Activated CD8-positive, alpha-beta T cell treated with anti-CD3 and anti-CD28 coated beads, Interleukin-2, amount 10 ng/mL, durations not matched to agents 7 days and 5 days (primary cell): Measurements from ENCODE around the gene SCG2. TPM values are rescaled to one million over a fixed set of nuclear protein-coding genes. Genes with fewer than 3 reads are reported as not detected.

ENCODE experiments used
- ATAC-seq: fragments of 150-1000 bp; cut with Tn5 transposase; one replicate; pipeline ENCODE4 v1.10.0; 2021; ENCODE audit warnings: moderate library complexity
- CTCF ChIA-PET: fragments of 350-600 bp; sonication (Branson Sonifier 250); formaldehyde crosslinking; loops from one replicate; lab custom pipeline; 2021; ENCODE audit warnings: antibody characterized with exemption; lab: Charles Lee
- POLR2A ChIA-PET: fragments of 350-600 bp; sonication (Branson Sonifier 250); formaldehyde crosslinking; loops from one replicate; lab custom pipeline; 2021; ENCODE audit warnings: antibody characterized with exemption; lab: Charles Lee
- DNase-seq: peaks from one replicate; pipeline ENCODE4 v3.0.0-alpha.2; 2020
- H3K27ac Mint-ChIP-seq: one replicate; pipeline ENCODE4 v1.8.0; 2021; ENCODE audit warnings: mild to moderate bottlenecking, mixed read lengths
- H3K27me3 Mint-ChIP-seq: one replicate; pipeline ENCODE4 v1.8.0; 2021; ENCODE audit warnings: low read depth, mixed read lengths
- H3K36me3 Mint-ChIP-seq: one replicate; pipeline ENCODE4 v1.8.0; 2021; ENCODE audit warnings: low read depth, mixed read lengths
- H3K4me1 Mint-ChIP-seq: one replicate; pipeline ENCODE4 v1.8.0; 2021; ENCODE audit warnings: low read depth, mixed read lengths
- H3K4me3 Mint-ChIP-seq: one replicate; pipeline ENCODE4 v1.8.0; 2021; ENCODE audit warnings: mild to moderate bottlenecking, mixed read lengths
- H3K9me3 Mint-ChIP-seq: one replicate; pipeline ENCODE4 v1.8.0; 2022; ENCODE audit warnings: mixed read lengths; ENCODE audit not compliant: insufficient read depth
- total RNA-seq, 2 experiments: library from RNA; stranded (reverse); gene quantifications; one replicate each; pipeline ENCODE4 v1.2.3, GENCODE V29; 2021

Gene SCG2
- total RNA-seq: not detected

GRCh38 chr2:223601932-223602666 lies at the start of gene SCG2:
SCG2 (minus strand) TSS chr2:223602361; CDS start chr2:223599282, 3,079 bp downstream.
- Mint-ChIP-seq H3K9me3 (no peaks in the 10 kb centered on the region), H3K27me3 (no peaks in the 10 kb centered on the region), H3K4me1 (peaks cover 3% of the 10 kb centered on the region), H3K4me3 (no peak within 1 kb of the TSS), H3K36me3 (no peaks in the 10 kb centered on the region), H3K27ac (no peak within 1 kb of the TSS)
- ATAC-seq: peak; percentile 94
- peak; percentile 76 for DNase-seq
- POLR2A ChIA-PET: no interaction called here
- CTCF ChIA-PET: interaction anchor here (1.0 to 1.8 kb wide), 3 partner anchors 32 to 630 kb away, joined by 4 to 7 read pairs (median 5); no protein-coding TSS in a partner anchor

GRCh38 chr2:223649554-223650533 lies 47.7 kb upstream of the SCG2 start:
- Mint-ChIP-seq H3K4me1 (peaks cover 6% of the 10 kb centered on the region), H3K4me3 (no peak overlapping the region), H3K36me3 (no peaks in the 10 kb centered on the region), H3K27ac (no peak overlapping the region), H3K9me3 (no peaks in the 10 kb centered on the region), H3K27me3 (peaks cover 1% of the 10 kb centered on the region)
- ATAC-seq (no peak), DNase-seq (no peak)
- ChIA-PET POLR2A (no interaction called here), CTCF (no interaction called here)

- H3K4me3 Mint-ChIP-seq: no peak overlapping the region
- H3K36me3 Mint-ChIP-seq: no peaks in the 10 kb centered on the region
- no peak overlapping the region for H3K27ac Mint-ChIP-seq
- no peaks in the 10 kb centered on the region for H3K27me3 Mint-ChIP-seq
- H3K9me3 Mint-ChIP-seq: no peaks in the 10 kb centered on the region
- POLR2A ChIA-PET: no interaction called here
- CTCF ChIA-PET: no interaction called here
- no peak for ATAC-seq
- peaks cover 6% of the 10 kb centered on the region for H3K4me1 Mint-ChIP-seq
- no peak for DNase-seq
These were observed 46.6 kb upstream of the SCG2 start for GRCh38 chr2:223648755-223649154.

- H3K36me3 Mint-ChIP-seq: no peaks in the 10 kb centered on the region
- DNase-seq: no peak
- ChIA-PET CTCF (no interaction called here), POLR2A (interaction anchor here (0.6 kb wide), 1 partner anchor 1198 kb away, joined by 3 read pairs; no protein-coding TSS in a partner anchor)
- no peak for ATAC-seq
- H3K27me3 Mint-ChIP-seq: no peaks in the 10 kb centered on the region
- no peaks in the 10 kb centered on the region for H3K9me3 Mint-ChIP-seq
- H3K27ac Mint-ChIP-seq: no peak overlapping the region
- no peak overlapping the region for H3K4me3 Mint-ChIP-seq
- H3K4me1 Mint-ChIP-seq: peaks cover 6% of the 10 kb centered on the region
These were observed 45.2 kb upstream of the SCG2 start for GRCh38 chr2:223647258-223647952.

- Mint-ChIP-seq H3K4me3 (no peak overlapping the region), H3K27me3 (no peaks in the 10 kb centered on the region), H3K9me3 (no peaks in the 10 kb centered on the region), H3K36me3 (no peaks in the 10 kb centered on the region), H3K27ac (no peak overlapping the region), H3K4me1 (peaks cover 6% of the 10 kb centered on the region)
- POLR2A ChIA-PET: no interaction called here
- DNase-seq (no peak), ATAC-seq (no peak)
- CTCF ChIA-PET: no interaction called here
These were observed 42.0 kb upstream of the SCG2 start for GRCh38 chr2:223644136-223644535.

GRCh38 chr2:223643309-223643708 lies 41.1 kb upstream of the SCG2 start:
- DNase-seq (no peak), ATAC-seq (no peak)
- ChIA-PET POLR2A (no interaction called here), CTCF (no interaction called here)
- Mint-ChIP-seq H3K9me3 (no peaks in the 10 kb centered on the region), H3K27ac (no peak overlapping the region), H3K36me3 (no peaks in the 10 kb centered on the region), H3K27me3 (no peaks in the 10 kb centered on the region), H3K4me3 (no peak overlapping the region), H3K4me1 (peaks cover 6% of the 10 kb centered on the region)

- H3K36me3 Mint-ChIP-seq: no peaks in the 10 kb centered on the region
- ChIA-PET CTCF (no interaction called here), POLR2A (no interaction called here)
- peaks cover 1% of the 10 kb centered on the region for H3K4me1 Mint-ChIP-seq
- no peaks in the 10 kb centered on the region for H3K27me3 Mint-ChIP-seq
- ATAC-seq (no peak), DNase-seq (no peak)
- no peaks in the 10 kb centered on the region for H3K9me3 Mint-ChIP-seq
- no peak overlapping the region for H3K4me3 Mint-ChIP-seq
- no peak overlapping the region for H3K27ac Mint-ChIP-seq
These were observed 40.3 kb upstream of the SCG2 start for GRCh38 chr2:223642506-223642905.

GRCh38 chr2:223641082-223641481 lies 38.9 kb upstream of the SCG2 start:
- Mint-ChIP-seq H3K9me3 (no peaks in the 10 kb centered on the region), H3K4me1 (no peaks in the 10 kb centered on the region), H3K4me3 (no peak overlapping the region), H3K27ac (no peak overlapping the region), H3K36me3 (no peaks in the 10 kb centered on the region), H3K27me3 (no peaks in the 10 kb centered on the region)
- no peak for DNase-seq
- ChIA-PET CTCF (no interaction called here), POLR2A (no interaction called here)
- ATAC-seq: no peak

- POLR2A ChIA-PET: no interaction called here
- Mint-ChIP-seq H3K9me3 (no peaks in the 10 kb centered on the region), H3K27me3 (no peaks in the 10 kb centered on the region), H3K4me1 (no peaks in the 10 kb centered on the region), H3K36me3 (no peaks in the 10 kb centered on the region), H3K27ac (no peak overlapping the region), H3K4me3 (no peak overlapping the region)
- DNase-seq (no peak), ATAC-seq (no peak)
- CTCF ChIA-PET: no interaction called here
These were observed 32.9 kb upstream of the SCG2 start for GRCh38 chr2:223635080-223635479.

GRCh38 chr2:223634238-223634637 lies 32.1 kb upstream of the SCG2 start:
- no peak overlapping the region for H3K27ac Mint-ChIP-seq

GRCh38 chr2:223633656-223634055 lies 31.5 kb upstream of the SCG2 start:
- ATAC-seq (no peak), DNase-seq (no peak)
- H3K4me1 Mint-ChIP-seq: no peaks in the 10 kb centered on the region
- ChIA-PET POLR2A (no interaction called here), CTCF (no interaction called here)
- no peaks in the 10 kb centered on the region for H3K27me3 Mint-ChIP-seq
- no peak overlapping the region for H3K4me3 Mint-ChIP-seq
- no peaks in the 10 kb centered on the region for H3K36me3 Mint-ChIP-seq
- no peaks in the 10 kb centered on the region for H3K9me3 Mint-ChIP-seq
- no peak overlapping the region for H3K27ac Mint-ChIP-seq

More at GRCh38 chr2:223634238-223634637, 32.1 kb upstream of the SCG2 start:
- Mint-ChIP-seq H3K4me1 (no peaks in the 10 kb centered on the region), H3K4me3 (no peak overlapping the region), H3K9me3 (no peaks in the 10 kb centered on the region), H3K36me3 (no peaks in the 10 kb centered on the region), H3K27me3 (no peaks in the 10 kb centered on the region)
- ChIA-PET POLR2A (no interaction called here), CTCF (no interaction called here)
- no peak for ATAC-seq
- DNase-seq: no peak
